Dermis microvascular lymphatic vessel endothelial cell (primary cell): ENCODE measurements around the gene TENT5D. TPM values are rescaled to one million over a fixed set of nuclear protein-coding genes. Genes with fewer than 3 reads are reported as not detected.
"Not testable (repeated sequence)": the region's sequence is repeated elsewhere in the genome, so short reads cannot be mapped to it uniquely, and the experiment has no call there.

Experiments
- DNase-seq, 2 donors: peaks; one replicate each; pipeline versions ENCODE4 v3.0.0 to v3.0.0-alpha.2; 2010; ENCODE audit warnings: low read depth in 2 of 2
- total RNA-seq: library from RNA; depleted of rRNA; stranded (reverse); fragments of >200 nt; gene quantifications from 2 replicates; pipeline ENCODE4 v1.2.1, GENCODE V29; 2014

Gene TENT5D
- total RNA-seq: not detected in 2 replicates

DNA sequence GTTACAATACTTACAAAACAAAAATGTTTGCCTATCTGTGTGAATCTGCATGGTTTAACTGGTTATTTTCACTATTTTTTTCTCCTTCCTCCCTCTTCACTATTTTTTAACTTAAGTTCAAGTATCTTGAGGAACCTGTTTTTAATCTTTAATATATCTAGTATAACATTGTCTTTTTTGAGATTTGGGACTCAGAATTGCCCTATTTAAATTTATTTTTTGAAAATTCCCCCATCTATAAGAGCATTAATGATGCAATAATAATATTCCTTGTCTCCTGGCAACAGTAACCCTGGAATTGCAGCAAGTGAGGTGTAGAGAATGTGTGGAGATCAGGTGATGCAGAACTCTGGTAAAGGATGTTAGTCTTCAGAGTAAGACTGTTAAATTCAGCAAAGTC is at the start of gene TENT5D:
Gene TENT5D (plus strand): TSS at position 301 of the 400 bp plus-strand sequence. CDS start 22,093 bp downstream, outside the sequence.
- DNase-seq: no peak

DNA sequence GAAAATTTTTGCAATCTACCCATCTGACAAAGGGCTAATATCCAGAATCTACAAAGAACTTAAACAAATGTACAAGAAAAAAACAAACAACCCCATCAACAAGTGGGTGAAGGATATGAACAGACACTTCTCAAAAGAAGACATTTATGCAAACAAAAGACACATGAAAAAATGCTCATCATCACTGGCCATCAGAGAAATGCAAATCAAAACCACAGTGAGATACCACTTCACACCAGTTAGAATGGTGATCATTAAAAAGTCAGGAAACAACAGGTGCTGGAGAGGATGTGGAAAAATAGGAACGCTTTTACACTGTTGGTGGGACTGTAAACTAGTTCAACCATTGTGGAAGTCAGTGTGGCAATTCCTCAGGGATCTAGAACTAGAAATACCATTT is 34.6 kb upstream of the TENT5D start:
- DNase-seq: not testable (repeated sequence)

DNA sequence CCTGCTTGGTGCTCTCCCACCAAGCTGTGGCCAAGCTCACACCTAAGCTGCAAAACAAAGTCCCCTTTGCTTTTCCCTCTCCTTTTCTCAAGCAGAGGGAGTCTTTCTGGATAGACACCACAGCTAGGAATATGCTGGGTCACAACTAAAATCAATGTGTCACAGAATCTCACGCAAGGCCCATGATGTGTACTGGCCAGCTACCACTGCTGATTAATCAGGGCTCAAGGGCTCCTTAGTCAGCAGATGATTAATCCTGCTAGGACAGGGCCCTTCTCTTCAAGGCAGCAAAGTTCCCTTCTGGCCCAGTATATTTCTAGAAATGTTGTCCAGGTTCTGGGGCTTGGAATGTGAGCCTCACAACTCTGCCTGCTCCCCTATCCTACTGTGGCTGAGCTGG is 32.0 kb upstream of the TENT5D start:
- no peak for DNase-seq

DNA sequence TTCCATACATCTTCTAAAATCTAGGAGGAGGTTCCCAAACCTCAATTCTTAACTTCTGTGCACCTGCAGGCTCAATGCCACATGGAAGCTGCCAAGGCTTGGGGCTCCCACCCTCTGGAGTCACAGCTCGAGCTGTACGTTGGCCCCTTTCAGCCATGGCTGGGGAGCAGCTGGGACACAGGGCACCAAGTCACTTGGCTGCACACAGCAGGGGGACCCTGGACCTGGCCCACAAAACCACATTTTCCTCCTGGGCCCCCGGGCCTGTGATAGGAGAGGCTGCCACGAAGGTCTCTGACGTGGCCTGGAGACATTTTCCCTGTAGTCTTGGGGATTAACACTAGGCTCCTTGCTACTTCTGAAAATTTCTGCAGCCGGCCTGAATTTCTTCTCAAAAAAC is 8.2 kb upstream of the TENT5D start:
- DNase-seq: no peak

DNA sequence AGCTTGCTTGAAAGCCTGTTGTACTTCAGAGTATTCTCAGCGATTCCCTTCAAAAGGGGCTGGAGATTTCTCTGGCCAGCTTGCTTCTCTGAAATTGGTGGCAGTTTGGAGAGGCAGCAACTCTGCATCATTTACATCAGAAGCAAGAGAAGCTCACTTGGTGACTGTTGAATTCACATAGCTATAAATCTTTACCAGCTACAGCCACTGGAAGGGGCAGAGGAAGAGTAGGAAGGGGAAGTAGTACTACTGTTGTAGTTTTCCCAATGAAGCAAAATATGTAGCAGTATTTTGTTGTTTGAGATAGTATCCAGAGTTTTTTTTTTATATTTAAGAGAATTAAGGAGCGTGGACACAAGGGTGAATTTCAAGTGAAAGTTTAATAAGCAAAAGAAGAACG is 2.8 kb downstream of the TENT5D start:
- DNase-seq: no peak

DNA sequence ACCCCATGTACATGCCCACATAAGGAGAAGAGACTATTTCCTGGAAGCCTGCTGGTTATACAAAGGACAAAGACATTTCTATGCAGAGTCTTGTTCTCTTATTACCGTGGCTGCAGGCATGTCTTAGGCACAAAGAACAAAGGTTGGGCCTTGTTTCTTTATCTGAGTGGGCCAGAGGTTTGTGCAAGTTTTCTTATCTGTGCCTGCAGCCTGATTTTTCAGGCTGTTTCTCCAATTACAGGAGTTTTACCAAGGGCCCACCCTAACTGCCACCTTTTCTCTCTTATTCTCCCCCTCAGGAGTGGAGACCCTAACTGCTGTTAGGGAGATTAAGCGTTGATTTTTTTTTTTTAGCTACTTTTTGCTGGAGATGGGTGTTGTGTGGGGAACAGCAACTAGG is 3.5 kb downstream of the TENT5D start:
- no peak for DNase-seq

DNA sequence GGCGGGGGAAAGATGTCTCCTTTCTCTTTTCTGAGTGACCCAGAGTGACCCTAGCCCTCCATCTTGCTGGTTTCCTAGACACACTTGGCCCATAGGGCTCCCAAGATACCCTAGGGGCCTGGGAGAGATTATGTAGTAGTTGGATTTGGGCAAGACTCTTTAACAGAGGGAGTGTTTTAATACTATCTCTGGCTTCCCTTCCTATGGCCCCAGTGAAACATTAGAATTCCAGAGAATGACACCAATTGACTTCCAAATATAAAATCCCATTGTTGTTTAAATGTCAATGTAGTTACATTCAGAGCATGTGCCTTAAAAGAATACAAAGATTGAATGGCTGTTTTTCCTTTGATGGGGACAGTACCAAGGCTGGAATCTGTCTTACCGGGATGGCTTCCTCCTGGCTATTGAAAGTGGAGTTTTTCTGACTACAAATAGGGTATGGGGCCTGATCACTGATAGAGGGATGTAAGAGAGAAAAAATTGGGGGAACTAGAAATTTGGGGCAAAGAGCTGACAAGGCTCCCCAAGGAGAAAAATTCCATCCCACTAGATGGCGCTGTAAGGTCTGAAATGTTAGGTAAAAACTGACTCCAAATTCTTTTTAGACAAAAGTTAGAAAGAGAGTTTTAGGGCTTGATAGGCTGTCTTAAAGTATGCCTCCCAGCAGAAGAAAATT is 10.7 kb downstream of the TENT5D start:
- no peak for DNase-seq

DNA sequence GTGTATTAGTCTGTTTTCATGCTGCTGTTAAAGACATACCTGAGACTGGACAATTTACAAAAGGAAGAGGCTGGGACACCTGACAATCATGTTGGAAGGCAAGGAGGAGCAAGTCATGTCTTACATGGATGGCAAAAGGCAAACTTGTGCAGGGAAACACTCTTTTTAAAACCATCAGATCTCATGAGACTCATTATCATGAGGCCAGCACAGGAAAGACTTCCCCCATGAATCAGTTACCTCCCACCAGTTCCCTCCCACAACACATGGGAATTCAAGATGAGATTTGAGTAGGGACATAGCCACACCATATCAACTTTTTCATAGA is 11.2 kb downstream of the TENT5D start:
- DNase-seq: no peak

DNA sequence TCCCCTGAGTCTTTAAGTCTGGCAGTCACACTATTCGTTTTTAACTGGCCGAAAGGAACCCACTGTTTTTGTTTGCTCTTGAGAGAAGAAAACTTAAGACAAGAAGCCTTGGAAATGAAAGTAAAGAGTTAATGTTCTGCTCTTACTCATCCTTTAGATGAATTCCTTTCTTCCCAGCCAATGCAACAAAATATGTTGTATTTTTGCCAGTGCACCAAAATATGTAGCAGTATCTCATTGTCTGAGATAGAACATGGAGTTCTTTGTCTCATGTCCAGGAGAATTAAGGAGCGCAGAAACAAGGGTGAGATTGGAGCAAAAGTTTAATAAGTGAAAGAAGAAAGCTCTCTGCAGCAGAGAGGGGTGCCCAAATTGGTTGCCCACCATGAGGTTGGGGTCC is 12.2 kb downstream of the TENT5D start:
- DNase-seq: no peak

DNA sequence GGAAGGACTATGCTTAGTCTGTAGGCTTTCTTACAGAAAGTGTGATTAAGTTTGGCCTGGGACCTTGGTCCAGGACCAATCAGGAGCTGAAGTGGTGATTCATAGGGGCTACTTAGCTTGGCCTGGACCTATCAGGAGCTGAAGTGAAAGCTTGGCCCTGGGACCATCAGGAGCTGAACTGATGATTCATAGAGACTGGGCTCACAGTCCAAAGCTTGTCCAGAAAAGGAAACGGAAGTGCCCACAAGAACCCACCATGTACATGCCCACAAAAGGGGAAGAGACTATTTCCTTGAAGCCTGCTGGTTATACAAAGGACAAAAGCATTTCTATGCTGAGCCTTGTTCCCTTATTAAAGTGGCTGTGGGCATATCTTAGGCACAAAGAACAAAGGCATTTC is 12.6 kb downstream of the TENT5D start:
- no peak for DNase-seq

DNA sequence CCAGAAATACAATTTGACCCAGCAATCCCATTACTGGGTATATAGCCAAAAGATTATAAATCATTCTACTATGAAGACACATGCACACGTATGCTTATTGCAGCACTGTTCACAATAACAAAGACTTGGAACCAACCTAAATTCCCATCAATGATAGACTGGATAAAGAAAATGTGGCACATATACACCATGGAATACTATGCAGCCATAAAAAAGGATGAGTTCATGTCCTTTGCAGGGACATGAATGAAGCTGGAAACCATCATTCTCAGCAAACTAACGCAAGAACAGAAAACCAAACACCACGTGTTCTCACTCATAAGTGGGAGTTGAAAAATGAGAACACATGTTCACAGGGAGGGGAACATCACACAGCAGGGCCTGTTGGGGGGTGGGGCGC is 47.9 kb downstream of the TENT5D start:
- not testable (repeated sequence) for DNase-seq

DNA sequence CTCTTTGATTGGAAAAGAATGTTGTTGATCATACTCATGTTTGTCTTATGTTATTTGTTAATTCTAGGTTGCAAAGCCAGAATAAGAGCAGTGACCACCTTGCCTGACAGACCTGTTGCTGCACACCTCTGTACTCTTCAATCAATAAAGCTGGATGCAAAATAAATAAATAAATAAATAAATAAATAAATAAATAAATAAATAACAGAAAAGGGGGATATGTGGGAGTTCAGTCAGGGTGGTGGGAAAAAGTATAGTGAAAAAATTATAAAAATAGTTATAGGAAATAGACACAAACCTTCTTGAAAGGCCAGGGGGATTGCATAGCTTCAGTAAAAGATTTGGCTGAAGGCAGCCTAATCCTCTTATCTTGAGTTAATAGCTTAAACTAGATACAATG is 51.3 kb downstream of the TENT5D start:
- no peak for DNase-seq

DNA sequence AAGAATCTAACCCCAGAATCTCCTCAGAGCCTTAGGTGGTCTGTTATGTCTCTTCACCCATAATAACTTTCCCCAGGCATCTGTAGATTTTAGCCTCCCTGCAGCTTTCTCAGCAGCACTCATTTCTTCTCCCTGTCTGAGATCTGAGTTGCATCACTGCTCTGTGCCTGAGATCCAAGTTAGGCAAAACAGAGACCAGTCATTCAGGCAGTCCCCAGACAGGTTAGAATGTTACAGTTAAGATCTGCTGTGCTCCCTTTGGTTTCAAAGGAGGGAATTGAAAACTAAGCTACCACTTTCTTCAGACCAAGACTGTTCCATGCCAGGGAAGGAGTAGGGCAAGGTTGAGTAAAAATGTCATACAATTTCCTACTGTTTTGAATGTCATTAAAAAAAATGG is 65.3 kb downstream of the TENT5D start:
- DNase-seq: no peak

DNA sequence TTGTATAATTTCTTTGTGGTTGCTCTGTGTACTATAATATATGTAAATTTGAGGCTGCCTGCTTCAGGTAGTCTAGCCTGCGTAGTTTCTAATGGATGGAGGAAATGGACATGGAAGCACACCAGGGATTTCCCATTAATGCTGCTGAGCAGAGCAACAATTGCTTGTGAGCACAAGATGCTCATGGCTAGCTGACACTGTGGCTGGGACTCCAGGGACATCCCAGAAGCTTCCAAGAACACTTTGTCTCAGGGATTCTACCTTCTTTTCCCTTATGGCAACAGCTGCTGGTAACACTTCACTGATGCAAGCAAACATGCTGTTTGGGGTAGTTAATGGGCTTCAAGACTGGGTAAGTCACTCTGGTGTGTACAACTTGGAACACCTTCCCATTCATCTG is 66.1 kb downstream of the TENT5D start:
- DNase-seq: no peak

DNA sequence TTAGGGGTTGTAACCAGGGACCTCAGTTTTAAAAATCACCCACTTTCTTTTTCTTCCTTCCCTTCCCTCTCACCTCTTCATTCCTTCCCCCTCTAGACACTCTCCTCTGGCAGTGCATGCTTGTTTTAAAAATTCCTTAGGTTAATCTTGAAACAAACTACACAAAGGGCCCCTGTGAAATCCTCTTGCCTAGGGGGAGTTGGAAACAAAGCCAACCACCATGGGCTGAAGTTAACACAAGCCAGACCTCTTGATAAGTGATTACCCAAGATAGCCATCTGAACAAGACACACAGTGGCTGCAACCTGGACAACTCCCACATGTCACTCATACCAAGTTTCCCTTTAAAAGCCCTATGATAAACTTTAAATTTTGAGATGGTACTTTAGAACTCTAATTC is 68.9 kb downstream of the TENT5D start:
- no peak for DNase-seq
